HUES6 (cell line): ENCODE measurements around the gene GAD1.

Source experiments
- H3K27ac ChIP-seq: 2 replicates; pipeline ENCODE4 v1.7.0; 2013; ENCODE audit warnings: low read depth, mild to moderate bottlenecking, low read length, inconsistent platforms
- H3K27me3 ChIP-seq: 2 replicates; pipeline ENCODE4 v1.6.1; 2013; ENCODE audit warnings: low read length; ENCODE audit not compliant: control insufficient read depth, insufficient read depth
- H3K36me3 ChIP-seq: 2 replicates; pipeline ENCODE4 v1.6.1; 2013; ENCODE audit warnings: low read length; ENCODE audit not compliant: control insufficient read depth, insufficient read depth
- H3K4me1 ChIP-seq: 2 replicates; pipeline ENCODE4 v1.6.1; 2013; ENCODE audit warnings: low read length; ENCODE audit not compliant: control insufficient read depth, insufficient read depth
- H3K4me3 ChIP-seq: 2 replicates; pipeline ENCODE4 v1.5.1; 2013; ENCODE audit warnings: low read depth, low read length
- H3K9ac ChIP-seq: one replicate; pipeline ENCODE4 v1.6.1; 2013; ENCODE audit warnings: mild to moderate bottlenecking, low read length
- H3K9me3 ChIP-seq: 2 replicates; pipeline ENCODE4 v1.6.1; 2013; ENCODE audit warnings: low read depth, low read length; ENCODE audit not compliant: control insufficient read depth, insufficient read depth

The GAD1 gene

GRCh38 chr2:170878505-170878904 is 61.8 kb downstream of the GAD1 start:
- Histone ChIP-seq H3K4me1 (peaks cover 1% of the 10 kb centered on the region; the same call in 1 of the 2 replicates), H3K9me3 (no peaks in the 10 kb centered on the region), H3K4me3 (no peak overlapping the region), H3K9ac (no peak overlapping the region), H3K36me3 (no peaks in the 10 kb centered on the region), H3K27me3 (no peaks in the 10 kb centered on the region), H3K27ac (no peak overlapping the region)

DNA sequence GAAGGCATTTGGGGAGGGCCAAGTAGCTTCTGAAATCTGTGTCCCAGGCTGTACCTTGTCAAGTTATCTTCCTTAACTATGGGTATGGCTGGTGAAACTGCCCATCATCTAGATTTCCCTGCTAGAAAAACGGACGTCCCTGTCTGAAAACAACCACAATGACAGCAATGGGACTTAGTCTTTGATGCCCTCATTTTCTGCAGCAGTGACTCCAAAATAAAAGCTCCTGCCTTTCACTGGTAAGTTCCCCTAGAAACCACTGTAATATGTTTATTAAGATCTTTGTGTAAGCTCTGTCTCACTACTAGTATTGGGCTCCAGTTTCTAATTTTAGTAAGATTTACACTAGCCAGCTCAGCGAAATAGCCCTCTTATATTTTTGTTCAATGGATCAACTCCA is 65.2 kb downstream of the GAD1 start:
- Histone ChIP-seq H3K27ac (no peak overlapping the region), H3K36me3 (no peaks in the 10 kb centered on the region), H3K9me3 (no peaks in the 10 kb centered on the region), H3K9ac (no peak overlapping the region), H3K27me3 (no peaks in the 10 kb centered on the region), H3K4me1 (no peaks in the 10 kb centered on the region), H3K4me3 (no peak overlapping the region)

DNA sequence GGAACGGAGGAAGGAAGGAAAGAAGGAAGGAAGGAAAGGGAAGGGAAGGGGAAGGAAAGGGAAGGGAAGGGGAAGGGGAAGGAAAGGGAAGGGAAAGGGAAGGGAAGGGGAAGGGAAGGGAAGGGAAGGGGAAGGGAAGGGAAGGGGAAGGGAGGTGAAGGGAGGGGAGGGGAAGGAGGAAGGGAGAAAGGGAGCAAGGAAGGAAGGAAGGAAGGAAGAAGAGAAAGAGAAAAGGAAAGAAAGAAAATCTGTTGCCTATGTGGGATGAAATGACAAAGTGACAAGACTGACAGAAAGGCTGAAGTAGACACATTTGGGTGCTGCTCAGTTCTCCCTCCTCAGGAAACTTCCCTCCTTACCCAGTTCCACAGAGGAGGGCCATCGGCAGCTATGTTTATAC is 66.1 kb downstream of the GAD1 start:
- H3K4me1 ChIP-seq, result no peaks in the 10 kb centered on the region
- no peaks in the 10 kb centered on the region for H3K36me3 ChIP-seq
- no peaks in the 10 kb centered on the region for H3K27me3 ChIP-seq
- no peak overlapping the region for H3K27ac ChIP-seq
- H3K9me3 ChIP-seq, result no peaks in the 10 kb centered on the region
- H3K4me3 ChIP-seq, result no peak overlapping the region
- H3K9ac ChIP-seq, result no peak overlapping the region

DNA sequence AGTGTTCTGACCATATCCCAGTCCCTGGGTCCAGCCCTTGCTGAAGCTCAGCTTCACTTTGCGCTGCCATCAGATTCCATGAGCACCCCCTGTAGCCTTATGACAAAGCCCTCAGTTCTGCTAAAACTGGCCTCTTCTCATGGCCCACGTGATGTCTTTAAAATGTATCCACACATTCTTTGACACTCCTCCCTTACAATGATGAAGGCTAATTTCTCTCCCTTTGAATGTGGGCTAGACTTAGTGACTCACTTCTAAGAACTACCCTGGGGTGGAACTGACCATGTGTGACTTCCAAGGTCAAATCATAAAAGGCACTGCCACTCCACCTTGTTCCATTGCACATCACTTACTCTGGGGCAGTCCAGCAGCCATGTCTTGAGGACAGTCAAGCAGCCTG is 67.0 kb downstream of the GAD1 start:
- H3K27me3 ChIP-seq, result no peaks in the 10 kb centered on the region
- H3K9ac ChIP-seq, result no peak overlapping the region
- no peaks in the 10 kb centered on the region for H3K9me3 ChIP-seq
- H3K36me3 ChIP-seq, result no peaks in the 10 kb centered on the region
- H3K4me1 ChIP-seq, result no peaks in the 10 kb centered on the region
- H3K4me3 ChIP-seq, result no peak overlapping the region
- no peak overlapping the region for H3K27ac ChIP-seq

DNA sequence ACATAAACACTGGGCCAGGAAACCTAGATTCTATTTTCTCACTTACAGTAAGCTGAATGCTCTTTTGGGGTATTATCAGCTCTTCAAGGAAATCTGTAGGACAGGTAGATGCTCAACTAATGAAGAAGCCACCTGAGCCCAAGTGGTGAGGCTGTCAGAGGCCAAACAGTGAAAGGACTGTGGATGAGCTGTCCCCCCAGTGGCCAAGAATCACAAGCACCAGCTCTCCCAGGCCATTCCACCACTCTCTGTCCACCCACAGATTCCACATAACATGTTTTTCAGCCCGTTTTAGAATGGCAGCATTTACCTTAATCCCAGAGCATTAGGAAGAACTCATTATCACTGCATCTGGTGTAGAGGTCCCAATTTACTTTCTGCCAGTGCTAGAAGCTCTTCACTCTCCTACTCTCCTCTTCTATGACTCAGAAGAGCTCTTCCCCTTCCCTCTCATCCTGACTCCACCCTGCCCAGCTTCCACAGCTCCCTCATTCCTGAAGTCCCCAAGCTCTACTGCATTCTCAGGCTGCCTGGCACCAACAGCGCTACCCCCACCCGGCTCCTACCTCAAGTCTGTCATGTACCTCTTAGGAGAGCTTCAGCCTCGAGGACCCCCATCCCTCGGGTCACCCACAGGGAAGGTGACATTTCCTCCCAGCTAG is 68.6 kb downstream of the GAD1 start:
- H3K27me3 ChIP-seq, result no peaks in the 10 kb centered on the region
- H3K27ac ChIP-seq, result no peak overlapping the region
- H3K4me1 ChIP-seq, result 0 out of 2 replicates have a peak, but pooled peaks cover 4% of the 10 kb centered on the region
- H3K36me3 ChIP-seq, result no peaks in the 10 kb centered on the region
- no peaks in the 10 kb centered on the region for H3K9me3 ChIP-seq
- no peak overlapping the region for H3K4me3 ChIP-seq
- H3K9ac ChIP-seq, result no peak overlapping the region

DNA sequence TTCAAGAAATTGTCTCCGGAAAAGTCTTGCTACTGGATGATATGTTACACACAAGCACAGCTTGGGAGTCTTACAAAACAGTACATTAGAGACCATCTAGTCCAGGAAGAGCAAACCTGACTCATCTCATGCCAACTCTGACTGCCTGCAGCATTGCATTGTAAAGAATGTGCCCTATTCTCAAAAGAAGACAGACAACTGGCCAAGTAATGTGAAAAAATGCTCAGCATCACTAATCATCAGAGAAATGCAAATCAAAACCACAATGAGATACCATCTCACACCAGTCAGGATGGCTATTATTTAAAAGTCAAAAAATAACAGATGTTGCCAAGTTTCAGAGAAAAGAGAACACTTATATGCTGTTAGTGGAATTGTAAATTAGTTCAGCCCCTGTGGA is 69.7 kb downstream of the GAD1 start:
- no peak overlapping the region for H3K9ac ChIP-seq
- no peak overlapping the region for H3K27ac ChIP-seq
- peaks cover 8% of the 10 kb centered on the region; the same call in 1 of the 2 replicates for H3K4me1 ChIP-seq
- no peaks in the 10 kb centered on the region for H3K27me3 ChIP-seq
- H3K9me3 ChIP-seq, result no peaks in the 10 kb centered on the region
- no peaks in the 10 kb centered on the region for H3K36me3 ChIP-seq
- H3K4me3 ChIP-seq, result no peak overlapping the region

DNA sequence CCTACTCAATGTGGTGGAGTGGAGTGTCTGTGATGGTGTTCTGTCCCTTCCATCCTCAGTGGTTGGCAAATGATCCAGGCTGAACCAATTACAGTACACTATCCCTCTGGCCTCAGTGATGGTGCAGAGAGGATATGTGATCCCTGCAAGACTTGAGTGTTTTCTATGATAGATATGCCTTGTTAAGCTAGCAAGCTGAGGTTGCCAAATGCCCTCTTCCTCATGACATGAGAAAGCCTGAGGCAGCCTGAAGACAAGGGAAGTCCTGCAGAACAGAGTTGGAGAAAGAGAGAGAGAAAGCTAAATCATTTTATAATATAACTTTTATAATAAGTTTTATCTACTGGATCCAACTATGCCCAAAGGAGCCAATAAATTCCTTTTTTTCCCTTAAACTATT is 70.8 kb downstream of the GAD1 start:
- peaks cover 10% of the 10 kb centered on the region; the same call in 1 of the 2 replicates for H3K4me1 ChIP-seq
- no peak overlapping the region for H3K27ac ChIP-seq
- no peaks in the 10 kb centered on the region for H3K27me3 ChIP-seq
- no peak overlapping the region for H3K4me3 ChIP-seq
- H3K36me3 ChIP-seq, result no peaks in the 10 kb centered on the region
- no peaks in the 10 kb centered on the region for H3K9me3 ChIP-seq
- H3K9ac ChIP-seq, result no peak overlapping the region

GRCh38 chr2:170887896-170888295 is 71.2 kb downstream of the GAD1 start:
- H3K9me3 ChIP-seq, result no peaks in the 10 kb centered on the region
- no peak overlapping the region for H3K4me3 ChIP-seq
- no peak overlapping the region for H3K9ac ChIP-seq
- no peaks in the 10 kb centered on the region for H3K27me3 ChIP-seq
- H3K36me3 ChIP-seq, result no peaks in the 10 kb centered on the region
- H3K4me1 ChIP-seq, result peaks cover 10% of the 10 kb centered on the region; the same call in 1 of the 2 replicates
- H3K27ac ChIP-seq, result no peak overlapping the region

DNA sequence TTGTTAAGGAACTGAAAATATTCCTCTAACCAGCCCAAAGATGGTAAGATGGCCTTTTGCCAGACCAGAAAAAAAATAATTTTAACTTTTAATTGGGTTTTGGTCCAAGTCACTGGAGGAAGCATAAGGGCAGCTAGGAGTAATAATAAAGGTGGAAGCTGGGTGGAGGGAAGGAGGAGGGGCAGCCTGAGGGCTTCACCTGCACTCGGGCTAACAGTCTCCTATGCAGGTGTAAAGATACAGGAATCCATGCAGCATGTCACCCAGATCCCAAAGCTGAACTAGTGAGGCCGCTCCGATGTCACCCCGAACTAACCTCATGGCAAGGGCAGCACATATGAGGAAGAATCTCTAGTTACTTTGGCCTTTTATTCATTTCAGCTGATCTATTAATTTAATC is 75.2 kb downstream of the GAD1 start:
- H3K9ac ChIP-seq, result no peak overlapping the region
- H3K9me3 ChIP-seq, result no peaks in the 10 kb centered on the region
- H3K4me3 ChIP-seq, result no peak overlapping the region
- no peaks in the 10 kb centered on the region for H3K27me3 ChIP-seq
- peaks cover 10% of the 10 kb centered on the region; the same call in 1 of the 2 replicates for H3K4me1 ChIP-seq
- no peak overlapping the region for H3K27ac ChIP-seq
- no peaks in the 10 kb centered on the region for H3K36me3 ChIP-seq

- Histone ChIP-seq H3K27me3 (no peaks in the 10 kb centered on the region), H3K9me3 (no peaks in the 10 kb centered on the region), H3K27ac (no peak overlapping the region), H3K4me3 (no peak overlapping the region), H3K36me3 (no peaks in the 10 kb centered on the region), H3K4me1 (peaks cover 10% of the 10 kb centered on the region; the same call in 1 of the 2 replicates), H3K9ac (no peak overlapping the region)
Observed at GRCh38 chr2:170892391-170892951, 75.8 kb downstream of the GAD1 start.

DNA sequence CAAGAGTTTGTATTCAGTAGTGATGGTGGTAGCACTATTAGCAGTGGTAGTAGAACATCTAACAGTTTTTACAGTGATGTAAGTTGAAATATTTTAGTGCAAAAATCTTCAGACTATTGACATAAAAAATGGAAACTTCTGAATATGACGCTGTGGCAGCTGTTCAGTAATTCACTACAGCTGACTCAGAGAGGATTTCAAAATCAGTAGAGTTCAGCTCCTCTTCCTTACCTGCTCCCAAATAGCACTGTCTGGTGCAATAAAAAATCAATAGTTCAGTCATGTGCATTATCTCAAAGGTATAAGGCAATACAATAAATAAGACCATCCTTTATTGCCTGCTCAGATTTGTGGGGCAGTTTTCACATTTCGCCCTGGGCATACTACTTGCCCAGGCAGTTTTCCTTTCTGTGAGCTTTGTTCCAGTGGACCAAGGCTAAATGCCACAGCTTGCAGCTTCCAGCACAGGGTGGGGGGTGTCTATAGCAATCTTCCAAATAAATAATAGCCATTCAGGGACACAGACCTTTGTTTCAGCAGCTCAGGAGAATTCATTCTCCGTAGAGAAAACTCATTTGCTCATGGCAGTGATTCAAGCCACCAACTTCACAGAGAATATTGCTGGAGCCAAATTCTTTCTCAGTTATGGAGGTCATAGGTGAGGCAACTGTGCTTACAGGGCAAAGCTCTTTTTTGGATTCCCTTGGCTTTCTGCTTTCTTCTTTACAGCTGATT is 78.5 kb downstream of the GAD1 start:
- no peak overlapping the region for H3K27ac ChIP-seq
- no peaks in the 10 kb centered on the region for H3K36me3 ChIP-seq

More for the DNA sequence above, 78.5 kb downstream of the GAD1 start:
- no peaks in the 10 kb centered on the region for H3K27me3 ChIP-seq
- no peaks in the 10 kb centered on the region for H3K9me3 ChIP-seq
- H3K9ac ChIP-seq, result no peak overlapping the region
- H3K4me3 ChIP-seq, result no peak overlapping the region
- H3K4me1 ChIP-seq, result peaks cover 6% of the 10 kb centered on the region; the same call in 1 of the 2 replicates
